ENCODE data around the gene INPP4B. TPM values are rescaled to one million over a fixed set of nuclear protein-coding genes. Genes with fewer than 3 reads are reported as not detected.

Gene INPP4B
- total RNA-seq, 1 experiment from 2014 or later, result 114 TPM

GRCh38 chr4:142707401-142707800 is 138.7 kb downstream of the INPP4B start:
- no peak overlapping the region for H3K4me3 Mint-ChIP-seq (ENCODE audit: low read depth, unreplicated experiment)
- H3K27ac Mint-ChIP-seq (ENCODE audit: unreplicated experiment), result no peak overlapping the region
- no TSS peak for BruUV-seq (replicated peaks)
- no peaks in the 10 kb centered on the region for H3K27me3 Mint-ChIP-seq (ENCODE audit: unreplicated experiment)
- no peak for DNase-seq
- CTCF ChIA-PET, result no interaction called here
- H3K9me3 Mint-ChIP-seq (ENCODE audit: low read depth, unreplicated experiment), result peaks cover 7% of the 10 kb centered on the region
- no peaks in the 10 kb centered on the region for H3K36me3 Mint-ChIP-seq (ENCODE audit: insufficient read depth, unreplicated experiment)
- H3K4me1 Mint-ChIP-seq (ENCODE audit: low read depth, unreplicated experiment), result no peaks in the 10 kb centered on the region
- no peak for TF ChIP-seq CTCF (IDR thresholded peaks at IDR 0.05; ENCODE audit: unreplicated experiment)
- intact Hi-C loops (cut with micrococcal nuclease; ENCODE audit: unreplicated experiment), result no loop called here

- H3K4me1 Mint-ChIP-seq (ENCODE audit: low read depth, unreplicated experiment), result no peaks in the 10 kb centered on the region
- peaks cover 7% of the 10 kb centered on the region for H3K9me3 Mint-ChIP-seq (ENCODE audit: low read depth, unreplicated experiment)
- no TSS peak for BruUV-seq (replicated peaks)
- TF ChIP-seq CTCF (IDR thresholded peaks at IDR 0.05; ENCODE audit: unreplicated experiment), result no peak
- H3K4me3 Mint-ChIP-seq (ENCODE audit: low read depth, unreplicated experiment), result no peak overlapping the region
- no peak for DNase-seq
- no peaks in the 10 kb centered on the region for H3K27me3 Mint-ChIP-seq (ENCODE audit: unreplicated experiment)
- CTCF ChIA-PET, result no interaction called here
- no peak overlapping the region for H3K27ac Mint-ChIP-seq (ENCODE audit: unreplicated experiment)
- intact Hi-C loops (cut with micrococcal nuclease; ENCODE audit: unreplicated experiment), result no loop called here
- no peaks in the 10 kb centered on the region for H3K36me3 Mint-ChIP-seq (ENCODE audit: insufficient read depth, unreplicated experiment)
These were observed 139.7 kb downstream of the INPP4B start for GRCh38 chr4:142706381-142706780.

- Mint-ChIP-seq H3K4me1 (ENCODE audit: low read depth, unreplicated experiment) (no peaks in the 10 kb centered on the region), H3K27me3 (ENCODE audit: unreplicated experiment) (no peaks in the 10 kb centered on the region), H3K27ac (ENCODE audit: unreplicated experiment) (no peak overlapping the region), H3K4me3 (ENCODE audit: low read depth, unreplicated experiment) (no peak overlapping the region), H3K9me3 (ENCODE audit: low read depth, unreplicated experiment) (peaks cover 5% of the 10 kb centered on the region), H3K36me3 (ENCODE audit: insufficient read depth, unreplicated experiment) (no peaks in the 10 kb centered on the region)
- DNase-seq, result no peak
- no peak for TF ChIP-seq CTCF (IDR thresholded peaks at IDR 0.05; ENCODE audit: unreplicated experiment)
- intact Hi-C loops (cut with micrococcal nuclease; ENCODE audit: unreplicated experiment), result no loop called here
- no TSS peak for BruUV-seq (replicated peaks)
- CTCF ChIA-PET, result no interaction called here
These were observed 140.3 kb downstream of the INPP4B start for GRCh38 chr4:142705820-142706219.

- Mint-ChIP-seq H3K27ac (ENCODE audit: unreplicated experiment) (no peak overlapping the region), H3K4me3 (ENCODE audit: low read depth, unreplicated experiment) (no peak overlapping the region), H3K9me3 (ENCODE audit: low read depth, unreplicated experiment) (peaks cover 4% of the 10 kb centered on the region), H3K4me1 (ENCODE audit: low read depth, unreplicated experiment) (peaks cover 9% of the 10 kb centered on the region), H3K27me3 (ENCODE audit: unreplicated experiment) (no peaks in the 10 kb centered on the region), H3K36me3 (ENCODE audit: insufficient read depth, unreplicated experiment) (no peaks in the 10 kb centered on the region)
- no TSS peak for BruUV-seq (replicated peaks)
- DNase-seq, result no peak
- intact Hi-C loops (cut with micrococcal nuclease; ENCODE audit: unreplicated experiment), result no loop called here
- CTCF ChIA-PET, result no interaction called here
- no peak for TF ChIP-seq CTCF (IDR thresholded peaks at IDR 0.05; ENCODE audit: unreplicated experiment)
These were observed 142.3 kb downstream of the INPP4B start for GRCh38 chr4:142703694-142704309.
